ENCODE results near the gene STX3. TPM values are rescaled to one million over a fixed set of nuclear protein-coding genes. Genes with fewer than 3 reads are reported as not detected.

The STX3 gene
- total and polyA plus RNA-seq, 2 donors (not counting 1 experiment from before 2014, with no cell fraction given), result 7.6 to 16.6 TPM

DNA sequence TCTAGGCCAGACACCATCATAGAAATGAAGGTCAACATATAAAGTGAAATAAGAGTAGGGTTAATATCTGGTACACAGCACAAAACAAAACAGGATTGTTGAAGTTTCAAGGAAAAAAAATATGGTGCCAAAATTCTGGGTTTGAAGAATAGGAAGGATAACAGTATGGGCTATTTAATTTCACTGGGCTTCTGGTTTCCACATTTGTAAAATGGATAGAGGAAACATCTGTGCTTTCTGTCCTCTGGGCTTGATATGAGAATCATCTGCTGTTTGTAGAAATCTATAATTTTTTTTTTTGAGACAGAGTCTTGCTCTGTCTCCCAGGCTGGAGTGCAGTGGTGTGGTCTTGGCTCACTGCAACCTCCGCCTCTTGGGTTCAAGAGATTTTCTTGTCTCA lies 27.8 kb upstream of the STX3 start:
- Histone ChIP-seq H3K9me3 (ENCODE audit: control extremely low read depth in 1 of 3, control insufficient read depth in 2 of 3, insufficient read depth in 1 of 3, low read length in 2 of 3) (no peaks in the 10 kb centered on the region), H2AFZ (ENCODE audit: insufficient read depth, low read depth, low read length, poor library complexity, severe bottlenecking) (no peak overlapping the region), H3K4me3 (ENCODE audit: control extremely low read depth in 1 of 5, extremely low read depth in 1 of 5, insufficient read depth in 1 of 5, low read depth in 2 of 5, low read length in 4 of 5) (no peak overlapping the region), H4K20me1 (ENCODE audit: control insufficient read depth, insufficient read depth, low read length, poor library complexity, severe bottlenecking) (no peaks in the 10 kb centered on the region), H3K4me1 (ENCODE audit: control insufficient read depth in 2 of 2, insufficient read depth in 2 of 2, low read length in 2 of 2) (no peaks in the 10 kb centered on the region), H3K4me2 (replicated peaks; ENCODE audit: low read depth, low read length, poor library complexity, severe bottlenecking) (no peak overlapping the region), H3K9ac (ENCODE audit: low read length) (no peak overlapping the region), H3K36me3 (replicated peaks in 1 of 2; ENCODE audit: control extremely low read depth in 1 of 2, control insufficient read depth in 1 of 2, extremely low read depth in 1 of 2, insufficient read depth in 2 of 2, low read length in 1 of 2) (no peaks in the 10 kb centered on the region), H3K79me2 (ENCODE audit: control insufficient read depth, insufficient read depth, low read length) (no peaks in the 10 kb centered on the region), H3K27me3 (replicated peaks in 1 of 4; ENCODE audit: control extremely low read depth in 1 of 4, control insufficient read depth in 3 of 4, insufficient read depth in 4 of 4, low read length in 3 of 4) (no peaks in the 10 kb centered on the region), H3K27ac (ENCODE audit: low read length in 2 of 2) (no peak overlapping the region)
- H3K4me1 Mint-ChIP-seq, result no peaks in the 10 kb centered on the region
- ATAC-seq (ENCODE audit: low read depth), result no peak
- POLR2A ChIA-PET, result no interaction called here
- no peak overlapping the region for H3K4me3 Mint-ChIP-seq
- CTCF ChIA-PET, result no interaction called here
- TF ChIP-seq, protein P1, sequence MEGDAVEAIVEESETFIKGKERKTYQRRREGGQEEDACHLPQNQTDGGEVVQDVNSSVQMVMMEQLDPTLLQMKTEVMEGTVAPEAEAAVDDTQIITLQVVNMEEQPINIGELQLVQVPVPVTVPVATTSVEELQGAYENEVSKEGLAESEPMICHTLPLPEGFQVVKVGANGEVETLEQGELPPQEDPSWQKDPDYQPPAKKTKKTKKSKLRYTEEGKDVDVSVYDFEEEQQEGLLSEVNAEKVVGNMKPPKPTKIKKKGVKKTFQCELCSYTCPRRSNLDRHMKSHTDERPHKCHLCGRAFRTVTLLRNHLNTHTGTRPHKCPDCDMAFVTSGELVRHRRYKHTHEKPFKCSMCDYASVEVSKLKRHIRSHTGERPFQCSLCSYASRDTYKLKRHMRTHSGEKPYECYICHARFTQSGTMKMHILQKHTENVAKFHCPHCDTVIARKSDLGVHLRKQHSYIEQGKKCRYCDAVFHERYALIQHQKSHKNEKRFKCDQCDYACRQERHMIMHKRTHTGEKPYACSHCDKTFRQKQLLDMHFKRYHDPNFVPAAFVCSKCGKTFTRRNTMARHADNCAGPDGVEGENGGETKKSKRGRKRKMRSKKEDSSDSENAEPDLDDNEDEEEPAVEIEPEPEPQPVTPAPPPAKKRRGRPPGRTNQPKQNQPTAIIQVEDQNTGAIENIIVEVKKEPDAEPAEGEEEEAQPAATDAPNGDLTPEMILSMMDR (IDR thresholded peaks at IDR 0.05), result no peak
- no peak for TF ChIP-seq EZH2 (IDR thresholded peaks at IDR 0.05; ENCODE audit: borderline replicate concordance, insufficient read depth, low read depth, low read length, poor library complexity, severe bottlenecking)
- no peaks in the 10 kb centered on the region for H3K9me3 Mint-ChIP-seq (ENCODE audit: insufficient read depth)
- H3K27me3 Mint-ChIP-seq, result peaks cover 21% of the 10 kb centered on the region
- no peak overlapping the region for H3K27ac Mint-ChIP-seq
- no peak for DNase-seq
- intact Hi-C loops (cut with micrococcal nuclease), result no loop called here
- 50% methylated on average over 1 of the region's 1 CpG for WGBS (ENCODE audit: insufficient coverage)

DNA sequence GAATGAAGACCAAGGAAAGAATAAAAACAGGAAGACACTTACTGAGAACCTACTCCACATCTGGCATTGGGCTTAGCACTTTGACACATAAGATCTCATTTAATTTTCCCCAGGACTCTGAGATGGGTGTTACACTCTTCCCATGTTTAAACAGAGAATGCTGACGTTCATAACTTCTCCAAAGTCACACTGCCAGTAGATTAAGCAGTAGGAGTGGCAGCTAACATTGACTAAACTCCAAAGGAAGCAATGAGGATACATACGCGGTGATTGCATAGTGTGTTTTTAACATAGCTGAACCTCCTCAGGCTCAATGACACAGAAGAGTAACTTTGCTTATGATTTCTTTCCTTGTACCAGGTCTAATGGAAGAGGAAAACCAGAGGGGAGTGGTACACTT lies 27.0 kb upstream of the STX3 start:
- POLR2A ChIA-PET, result no interaction called here
- Histone ChIP-seq H2AFZ (ENCODE audit: insufficient read depth, low read depth, low read length, poor library complexity, severe bottlenecking) (no peak overlapping the region), H3K9ac (ENCODE audit: low read length) (no peak overlapping the region), H4K20me1 (ENCODE audit: control insufficient read depth, insufficient read depth, low read length, poor library complexity, severe bottlenecking) (no peaks in the 10 kb centered on the region), H3K9me3 (ENCODE audit: control extremely low read depth in 1 of 3, control insufficient read depth in 2 of 3, insufficient read depth in 1 of 3, low read length in 2 of 3) (no peaks in the 10 kb centered on the region), H3K27me3 (replicated peaks in 1 of 4; ENCODE audit: control extremely low read depth in 1 of 4, control insufficient read depth in 3 of 4, insufficient read depth in 4 of 4, low read length in 3 of 4) (no peaks in the 10 kb centered on the region), H3K27ac (ENCODE audit: low read length in 2 of 2) (no peak overlapping the region), H3K36me3 (replicated peaks in 1 of 2; ENCODE audit: control extremely low read depth in 1 of 2, control insufficient read depth in 1 of 2, extremely low read depth in 1 of 2, insufficient read depth in 2 of 2, low read length in 1 of 2) (no peaks in the 10 kb centered on the region), H3K4me3 (ENCODE audit: control extremely low read depth in 1 of 5, extremely low read depth in 1 of 5, insufficient read depth in 1 of 5, low read depth in 2 of 5, low read length in 4 of 5) (no peak overlapping the region), H3K4me2 (replicated peaks; ENCODE audit: low read depth, low read length, poor library complexity, severe bottlenecking) (no peak overlapping the region), H3K79me2 (ENCODE audit: control insufficient read depth, insufficient read depth, low read length) (no peaks in the 10 kb centered on the region), H3K4me1 (ENCODE audit: control insufficient read depth in 2 of 2, insufficient read depth in 2 of 2, low read length in 2 of 2) (no peaks in the 10 kb centered on the region)
- intact Hi-C loops (cut with micrococcal nuclease), result no loop called here
- TF ChIP-seq, protein P1 (IDR thresholded peaks at IDR 0.05), result no peak
- TF ChIP-seq EZH2 (IDR thresholded peaks at IDR 0.05; ENCODE audit: borderline replicate concordance, insufficient read depth, low read depth, low read length, poor library complexity, severe bottlenecking), result no peak
- H3K27me3 Mint-ChIP-seq, result peaks cover 15% of the 10 kb centered on the region
- H3K4me1 Mint-ChIP-seq, result no peaks in the 10 kb centered on the region
- no peaks in the 10 kb centered on the region for H3K9me3 Mint-ChIP-seq (ENCODE audit: insufficient read depth)
- CTCF ChIA-PET, result no interaction called here
- DNase-seq, result no peak
- no peak overlapping the region for H3K4me3 Mint-ChIP-seq
- no CpG with 5 or more reads among the region's 3 CpGs for WGBS (ENCODE audit: insufficient coverage)
- ATAC-seq (ENCODE audit: low read depth), result no peak
- H3K27ac Mint-ChIP-seq, result no peak overlapping the region

Data from B cell (primary cell).